Calu3 (cell line): ENCODE results near the gene PARD3. TPM values are rescaled to one million over a fixed set of nuclear protein-coding genes. Genes with fewer than 3 reads are reported as not detected.
A peak's percentile ranks its signal among the peaks of the same experiment; 100 is the strongest.

Experiments
- BruUV-seq: library from RNA; stranded (reverse); fragments of 400-500 nt; replicated peaks from 2 replicates; lab custom pipeline; 2021; lab: Mats Ljungman, UMichigan
- CTCF ChIA-PET: fragments of 300-600 bp; sonication (Branson Sonifier 250); formaldehyde crosslinking; loops from one replicate; lab custom pipeline; 2022; ENCODE audit warnings: antibody characterized with exemption; lab: Charles Lee
- DNase-seq: peaks from one replicate; pipeline ENCODE4 v3.0.0; 2022
- H3K27ac Mint-ChIP-seq: one replicate; pipeline ENCODE4 v1.8.0; 2022; ENCODE audit warnings: mixed read lengths; ENCODE audit not compliant: unreplicated experiment
- H3K27me3 Mint-ChIP-seq: one replicate; pipeline ENCODE4 v1.8.0; 2022; ENCODE audit warnings: mixed read lengths; ENCODE audit not compliant: unreplicated experiment
- H3K36me3 Mint-ChIP-seq: one replicate; pipeline ENCODE4 v1.8.0; 2022; ENCODE audit warnings: mild to moderate bottlenecking, moderate library complexity, mixed read lengths; ENCODE audit not compliant: insufficient read depth, unreplicated experiment
- H3K4me1 Mint-ChIP-seq: one replicate; pipeline ENCODE4 v1.8.0; 2022; ENCODE audit warnings: mild to moderate bottlenecking, low read depth, mixed read lengths; ENCODE audit not compliant: unreplicated experiment
- H3K4me3 Mint-ChIP-seq: one replicate; pipeline ENCODE4 v1.8.0; 2022; ENCODE audit warnings: mild to moderate bottlenecking, low read depth, moderate library complexity, mixed read lengths; ENCODE audit not compliant: unreplicated experiment
- H3K9me3 Mint-ChIP-seq: one replicate; pipeline ENCODE4 v1.8.0; 2022; ENCODE audit warnings: low read depth, mixed read lengths; ENCODE audit not compliant: unreplicated experiment
- CTCF ChIP-seq: fragments of 200-600 bp; IDR thresholded peaks from one replicate; pipeline ENCODE4 v1.8.0; 2022; ENCODE audit warnings: antibody characterized with exemption; ENCODE audit not compliant: unreplicated experiment
- intact Hi-C: fragments of 100-400 bp; cut with micrococcal nuclease; formaldehyde crosslinking; loops from one replicate; pipeline ENCODE4 v1.10.0; 2022; ENCODE audit not compliant: unreplicated experiment
- total RNA-seq: library from RNA; stranded (reverse); gene quantifications from 2 replicates; pipeline ENCODE4 v1.2.3, GENCODE V29; 2022

PARD3 gene
- total RNA-seq, 1 experiment from 2014 or later: 62.4 TPM

GRCh38 chr10:34538281-34538829, 276.7 kb downstream of the PARD3 start:
- H3K27me3 Mint-ChIP-seq: no peaks in the 10 kb centered on the region

GRCh38 chr10:34537629-34538231, 277.4 kb downstream of the PARD3 start:
- BruUV-seq: no TSS peak
- CTCF ChIA-PET: no interaction called here
- H3K36me3 Mint-ChIP-seq: peaks cover 11% of the 10 kb centered on the region
- DNase-seq: no peak
- no peak overlapping the region for H3K27ac Mint-ChIP-seq
- H3K4me1 Mint-ChIP-seq: no peaks in the 10 kb centered on the region
- no peaks in the 10 kb centered on the region for H3K27me3 Mint-ChIP-seq
- no peak overlapping the region for H3K4me3 Mint-ChIP-seq
- TF ChIP-seq CTCF: no peak
- no peaks in the 10 kb centered on the region for H3K9me3 Mint-ChIP-seq
- intact Hi-C loops: no loop called here

More at GRCh38 chr10:34538281-34538829, 276.7 kb downstream of the PARD3 start:
- CTCF ChIA-PET: no interaction called here
- H3K27ac Mint-ChIP-seq: no peak overlapping the region
- no peak for TF ChIP-seq CTCF
- intact Hi-C loops: no loop called here
- no TSS peak for BruUV-seq
- no peaks in the 10 kb centered on the region for H3K9me3 Mint-ChIP-seq
- no peak for DNase-seq
- H3K36me3 Mint-ChIP-seq: peaks cover 5% of the 10 kb centered on the region
- H3K4me1 Mint-ChIP-seq: no peaks in the 10 kb centered on the region
- H3K4me3 Mint-ChIP-seq: no peak overlapping the region

- BruUV-seq: no TSS peak
- intact Hi-C loops: no loop called here
- peaks cover 11% of the 10 kb centered on the region for H3K36me3 Mint-ChIP-seq
- no peaks in the 10 kb centered on the region for H3K9me3 Mint-ChIP-seq
- CTCF ChIA-PET: no interaction called here
- no peaks in the 10 kb centered on the region for H3K27me3 Mint-ChIP-seq
- no peak for TF ChIP-seq CTCF
- DNase-seq: no peak
- H3K27ac Mint-ChIP-seq: no peak overlapping the region
- no peak overlapping the region for H3K4me3 Mint-ChIP-seq
- no peaks in the 10 kb centered on the region for H3K4me1 Mint-ChIP-seq
Measured at GRCh38 chr10:34535872-34536271, 279.2 kb downstream of the PARD3 start.

GRCh38 chr10:34530778-34531177, 284.3 kb downstream of the PARD3 start:
- DNase-seq: no peak
- CTCF ChIA-PET: no interaction called here
- peaks cover 5% of the 10 kb centered on the region for H3K9me3 Mint-ChIP-seq
- H3K4me1 Mint-ChIP-seq: peaks cover 34% of the 10 kb centered on the region
- H3K4me3 Mint-ChIP-seq: no peak overlapping the region
- no TSS peak for BruUV-seq
- TF ChIP-seq CTCF: no peak
- intact Hi-C loops: no loop called here
- H3K36me3 Mint-ChIP-seq: peaks cover 15% of the 10 kb centered on the region
- peak overlapping the region; percentile 31 for H3K27ac Mint-ChIP-seq
- no peaks in the 10 kb centered on the region for H3K27me3 Mint-ChIP-seq
